HG02938 (cell line): ENCODE data around the gene GRIP2.

Source experiments
- ATAC-seq: cut with Tn5 transposase; IDR thresholded peaks from one replicate; pipeline ENCODE4 v1.9.1; 2021; ENCODE audit warnings: mild to moderate bottlenecking, moderate library complexity; ENCODE audit not compliant: unreplicated experiment

Gene GRIP2

DNA sequence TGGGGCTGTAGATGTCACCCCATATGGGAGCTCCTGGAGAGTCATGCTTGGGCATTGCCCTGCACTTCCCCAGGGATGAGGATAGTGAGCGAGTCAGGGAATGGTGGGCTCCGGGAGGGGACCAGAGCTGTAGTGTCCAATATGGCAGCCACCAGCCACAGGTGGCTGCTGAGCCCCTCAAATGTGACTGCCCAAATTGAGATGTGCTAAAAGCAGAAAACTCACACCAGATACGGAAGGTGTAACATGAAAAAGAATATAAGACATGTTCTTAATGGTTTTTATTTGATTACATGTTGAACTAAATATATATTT lies 31.7 kb downstream of the GRIP2 start:
- no peak for ATAC-seq

DNA sequence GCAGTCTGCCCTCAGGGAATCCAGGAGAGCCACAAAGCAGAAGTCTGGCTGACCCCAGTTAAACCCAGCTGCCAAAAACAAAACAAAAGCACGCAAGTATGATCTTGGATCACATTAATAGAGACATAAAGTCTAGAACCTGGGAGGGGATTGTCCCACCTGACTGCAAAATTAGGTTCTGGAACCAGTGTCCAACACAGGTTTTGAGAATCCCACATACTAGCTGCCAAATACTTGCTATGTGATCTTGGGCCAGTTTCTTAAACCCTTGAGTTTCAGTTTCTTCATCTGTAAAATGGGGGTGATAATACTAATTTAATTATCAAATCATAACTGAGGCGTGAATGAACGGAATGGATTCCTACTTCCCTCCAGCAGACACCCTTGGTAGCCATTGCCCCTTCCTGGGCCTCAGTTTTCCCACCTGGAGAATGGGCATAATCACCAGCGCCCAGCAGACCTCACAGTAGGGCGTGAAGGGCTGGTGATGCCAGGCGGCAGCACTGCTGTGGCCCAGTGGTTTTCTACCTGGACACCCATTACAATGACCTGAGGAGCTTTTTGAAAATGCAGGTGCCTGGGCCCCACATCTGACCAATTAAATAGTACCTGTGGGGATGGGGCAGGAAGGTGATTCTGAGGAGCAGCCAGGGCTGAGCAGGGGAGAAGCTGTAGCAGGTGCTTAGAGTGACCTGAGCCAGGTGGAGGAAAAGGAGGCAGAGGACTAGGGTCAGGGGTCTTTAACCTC lies 32.2 kb downstream of the GRIP2 start:
- no peak for ATAC-seq

DNA sequence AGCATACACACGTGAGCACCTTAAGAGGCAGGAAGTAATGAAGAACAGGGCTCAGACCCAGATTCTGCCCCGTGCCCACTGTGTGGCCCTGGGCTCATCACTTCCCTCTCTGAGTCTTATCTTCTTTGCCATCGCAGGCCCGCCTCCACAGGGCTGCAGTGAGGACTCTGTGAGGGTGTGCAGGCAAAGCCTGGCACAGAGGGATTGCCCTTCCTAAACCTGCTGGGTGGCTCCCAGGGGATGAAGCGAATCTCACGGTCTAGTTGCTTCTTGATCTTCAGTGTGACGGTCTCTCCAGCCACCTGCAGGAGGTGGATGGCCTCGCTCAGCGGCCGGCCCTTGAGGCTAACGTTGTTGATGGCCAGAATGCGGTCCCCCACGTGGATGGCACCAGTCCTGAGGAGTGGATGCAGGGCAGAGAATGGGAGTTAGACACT lies 32.8 kb downstream of the GRIP2 start:
- no peak for ATAC-seq

DNA sequence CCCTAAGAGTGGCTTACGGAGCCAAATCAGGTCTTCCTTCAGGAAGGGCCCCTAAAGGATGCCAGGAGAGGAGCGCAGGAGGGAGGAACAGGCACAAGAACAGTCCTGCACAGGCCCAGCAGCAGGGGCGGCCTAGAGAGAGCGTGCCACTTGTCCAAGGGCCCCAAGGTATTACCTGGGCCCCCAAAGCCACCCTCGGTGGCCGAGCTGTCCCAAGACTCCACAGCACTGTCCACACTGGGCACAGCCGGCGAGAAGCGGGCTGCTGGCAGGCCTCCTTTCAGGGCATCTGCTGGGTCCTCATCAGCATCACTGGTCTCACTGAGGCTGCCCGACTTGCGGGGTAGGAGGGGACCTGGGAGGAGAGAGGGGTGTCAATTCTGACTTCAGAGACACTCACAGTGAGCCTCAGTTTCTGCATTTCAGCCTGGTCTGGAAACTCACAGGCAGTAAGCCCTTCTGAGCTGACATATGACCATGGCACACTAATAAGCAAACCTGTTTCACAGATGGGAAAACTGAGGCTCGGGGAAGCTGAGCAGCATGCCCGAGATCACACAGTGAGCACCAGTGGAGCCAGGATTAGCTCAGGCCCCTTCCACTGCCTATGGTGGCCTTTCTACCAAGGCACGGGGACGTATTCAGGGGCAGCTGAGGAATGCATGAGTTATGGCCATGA lies 33.4 kb downstream of the GRIP2 start:
- ATAC-seq: no peak

DNA sequence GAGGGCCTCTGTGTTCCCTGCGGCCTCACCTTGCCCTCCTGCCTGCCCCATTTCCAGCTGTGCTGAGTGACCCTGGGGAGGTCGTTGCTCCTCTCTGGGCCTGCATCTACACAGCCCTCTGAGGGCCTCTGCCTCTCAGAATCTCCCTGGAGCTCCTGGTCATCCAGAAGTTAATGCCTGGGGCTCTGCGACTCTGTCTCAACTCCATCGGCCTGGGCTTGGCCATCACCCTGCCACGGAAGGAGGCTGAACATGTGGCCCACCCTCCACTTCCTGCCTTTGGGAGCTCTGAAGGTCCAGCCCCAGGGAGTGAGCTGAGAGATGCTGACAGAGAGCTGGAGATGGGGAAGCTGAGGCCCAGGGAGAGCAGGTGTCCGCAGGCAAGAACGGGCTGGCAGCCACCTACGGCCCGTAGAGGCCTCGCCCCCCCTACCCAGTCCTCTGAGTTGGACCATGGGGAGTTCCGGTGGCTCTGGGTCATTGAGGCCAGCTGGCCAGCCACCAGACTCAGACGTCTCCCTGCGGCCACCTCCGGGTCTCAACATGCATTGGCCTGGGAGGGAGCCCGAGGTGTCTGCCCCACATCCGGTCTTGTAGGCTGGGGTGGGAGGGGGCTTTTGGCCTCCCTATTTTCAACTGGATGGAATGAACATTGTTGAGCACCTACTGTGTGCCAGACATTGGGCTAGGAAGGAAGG lies 34.2 kb downstream of the GRIP2 start:
- ATAC-seq: no peak

DNA sequence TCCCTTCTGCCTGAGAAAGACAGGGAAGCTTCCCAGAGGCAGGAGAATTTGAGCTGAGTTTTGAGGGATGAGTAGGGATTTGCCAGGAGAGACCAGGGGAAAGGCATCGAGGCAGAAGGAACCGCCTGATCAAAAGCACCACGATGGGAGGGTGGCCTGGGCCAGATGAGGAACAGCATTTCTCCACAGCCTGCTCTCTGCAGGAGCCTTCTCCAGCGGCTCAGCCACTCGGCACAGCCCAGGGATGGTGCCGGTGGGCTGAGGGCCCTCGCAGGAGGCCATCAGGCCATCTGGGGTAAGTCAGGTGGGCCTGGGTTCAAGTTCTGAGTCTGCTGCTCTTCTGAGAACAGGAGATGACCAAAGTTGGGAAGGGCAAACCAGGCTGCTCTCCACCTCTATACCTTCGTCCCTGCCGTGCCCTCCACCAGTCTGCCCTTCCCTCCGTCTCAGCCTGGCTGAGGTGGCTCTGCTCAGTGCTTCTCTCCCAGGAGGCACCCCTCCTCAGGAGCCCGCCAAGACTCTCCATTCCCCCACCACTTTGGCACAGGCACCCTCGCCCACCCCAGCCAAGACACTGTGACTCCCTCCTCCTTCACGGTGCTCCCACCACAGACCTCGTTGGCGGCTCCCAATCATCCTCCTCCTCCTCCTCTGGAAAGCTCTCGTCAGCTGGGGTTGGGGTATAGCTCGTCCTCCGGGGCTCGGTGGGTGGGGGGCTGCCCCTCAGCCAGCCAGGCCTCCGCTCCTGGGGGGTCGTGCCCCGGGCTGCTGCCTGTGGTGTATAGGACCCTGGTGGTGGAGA lies 34.9 kb downstream of the GRIP2 start:
- no peak for ATAC-seq

DNA sequence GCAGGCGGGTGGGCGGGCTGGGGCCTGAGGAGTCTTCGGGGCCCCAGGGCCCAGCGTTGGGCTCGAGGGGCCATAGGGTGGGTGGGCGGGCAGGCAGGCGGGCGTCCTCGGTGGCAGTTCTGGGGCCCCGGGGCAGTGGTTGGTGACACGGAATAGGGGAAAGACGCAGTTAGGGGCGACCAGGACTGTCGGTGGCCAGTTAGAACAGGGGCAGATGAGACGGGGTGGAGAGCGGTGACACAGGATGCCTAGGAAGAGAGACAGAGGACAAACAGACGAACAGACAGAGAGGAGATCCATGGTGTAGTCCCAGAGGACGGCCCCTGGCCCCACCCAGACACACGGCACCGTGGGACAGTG lies 36.5 kb downstream of the GRIP2 start:
- no peak for ATAC-seq

DNA sequence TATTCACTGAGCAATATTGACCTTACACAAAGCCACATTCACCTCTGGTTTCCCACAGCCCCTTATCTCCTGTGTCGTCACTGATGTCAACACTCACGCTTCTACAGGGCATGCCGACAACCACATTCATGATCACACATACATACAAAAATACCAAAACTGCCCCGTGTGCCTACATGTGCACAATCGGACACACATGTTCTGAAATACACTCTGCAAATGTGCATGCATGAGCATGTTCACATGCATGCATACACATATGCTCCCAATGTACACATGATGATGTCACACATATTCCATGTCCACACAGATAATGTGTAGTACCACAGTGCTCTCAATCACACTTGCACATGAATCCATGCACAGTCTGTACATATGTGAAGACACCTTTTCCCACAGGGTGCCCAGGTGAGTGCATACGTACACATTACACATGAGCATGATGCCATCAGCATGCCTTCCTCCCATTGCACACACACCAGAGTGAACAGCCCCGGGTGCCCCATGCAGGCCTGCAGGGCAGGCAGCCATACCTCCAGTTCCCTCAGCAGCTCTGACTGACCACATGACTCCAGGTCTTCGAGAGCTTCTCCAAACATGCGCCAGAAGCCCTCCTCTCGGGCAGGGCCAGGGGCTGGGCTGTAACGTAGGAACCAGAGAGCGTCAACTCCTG lies 37.0 kb downstream of the GRIP2 start:
- no peak for ATAC-seq

DNA sequence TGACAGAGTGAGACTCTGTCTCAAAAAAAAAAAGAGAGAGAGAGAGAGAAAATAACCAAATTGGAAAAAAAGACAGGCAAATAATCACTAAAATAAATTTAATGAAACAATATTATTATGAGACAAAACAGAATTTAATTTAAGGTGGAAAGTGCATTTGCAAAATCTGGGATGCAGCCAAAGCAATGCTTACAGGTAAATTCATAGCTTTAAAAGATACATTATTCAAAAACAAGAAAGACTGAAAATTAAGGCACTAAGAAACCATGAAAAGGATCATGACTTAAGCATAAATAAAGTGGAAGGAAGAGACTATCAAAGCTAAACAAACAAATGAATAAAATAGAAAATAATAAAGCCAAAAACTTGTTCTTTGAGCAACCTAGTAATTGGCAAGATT lies 37.7 kb downstream of the GRIP2 start:
- ATAC-seq: no peak

DNA sequence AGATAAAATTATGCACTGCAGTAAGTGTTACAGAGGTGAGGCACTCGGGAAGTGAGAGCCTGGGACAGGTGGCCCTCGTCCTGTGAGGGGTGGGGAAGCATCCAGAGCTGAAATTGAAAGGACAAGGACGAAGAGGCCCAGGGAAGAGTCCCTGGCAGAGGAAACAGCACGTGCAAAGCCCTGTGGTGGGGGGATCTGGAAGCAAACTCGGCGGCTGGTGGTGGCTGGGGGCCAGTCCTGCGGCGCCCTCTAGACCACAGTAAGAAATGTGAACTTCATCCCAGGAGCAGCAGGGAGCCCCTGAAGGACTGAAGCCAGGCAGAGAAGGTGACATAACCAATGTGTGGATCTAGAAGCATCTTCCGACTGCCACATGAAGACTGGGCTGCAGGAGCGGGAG lies 42.8 kb downstream of the GRIP2 start:
- no peak for ATAC-seq

DNA sequence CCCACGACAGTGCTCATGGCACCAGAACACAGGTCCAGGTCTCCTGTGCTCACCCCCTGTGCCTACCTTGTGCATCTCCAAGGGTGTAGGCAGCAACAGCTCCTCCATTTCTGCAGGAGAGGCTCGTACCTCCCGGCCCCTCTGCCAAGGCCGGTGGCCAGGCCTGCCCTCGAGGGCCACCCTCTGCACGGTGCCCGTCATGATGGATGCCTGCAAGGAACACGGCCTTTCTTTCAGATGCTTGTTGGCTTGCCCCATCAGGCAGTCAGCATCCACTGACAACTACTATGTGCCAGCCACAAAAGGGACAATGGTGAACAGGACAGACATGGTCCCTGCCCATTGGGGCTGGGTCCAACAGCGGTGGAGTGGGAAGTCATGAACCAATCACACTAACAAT lies 43.8 kb downstream of the GRIP2 start:
- ATAC-seq: no peak

DNA sequence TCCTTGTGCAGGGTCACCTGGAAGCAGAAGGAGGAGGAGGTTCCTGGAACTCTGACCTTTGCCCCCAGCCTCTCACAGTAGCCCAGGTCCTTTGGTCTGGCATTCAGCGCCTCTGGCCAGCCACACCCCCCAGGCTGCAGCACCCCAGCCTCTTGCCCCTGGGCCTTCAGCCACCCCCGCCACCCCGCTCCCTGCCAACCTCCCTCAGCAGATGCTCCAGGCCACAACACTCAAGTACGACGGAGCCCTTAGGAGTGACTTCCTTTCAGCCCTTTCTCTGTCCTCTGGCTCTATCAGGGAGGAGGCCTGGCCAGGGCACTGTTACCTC lies 45.2 kb downstream of the GRIP2 start:
- ATAC-seq: no peak

DNA sequence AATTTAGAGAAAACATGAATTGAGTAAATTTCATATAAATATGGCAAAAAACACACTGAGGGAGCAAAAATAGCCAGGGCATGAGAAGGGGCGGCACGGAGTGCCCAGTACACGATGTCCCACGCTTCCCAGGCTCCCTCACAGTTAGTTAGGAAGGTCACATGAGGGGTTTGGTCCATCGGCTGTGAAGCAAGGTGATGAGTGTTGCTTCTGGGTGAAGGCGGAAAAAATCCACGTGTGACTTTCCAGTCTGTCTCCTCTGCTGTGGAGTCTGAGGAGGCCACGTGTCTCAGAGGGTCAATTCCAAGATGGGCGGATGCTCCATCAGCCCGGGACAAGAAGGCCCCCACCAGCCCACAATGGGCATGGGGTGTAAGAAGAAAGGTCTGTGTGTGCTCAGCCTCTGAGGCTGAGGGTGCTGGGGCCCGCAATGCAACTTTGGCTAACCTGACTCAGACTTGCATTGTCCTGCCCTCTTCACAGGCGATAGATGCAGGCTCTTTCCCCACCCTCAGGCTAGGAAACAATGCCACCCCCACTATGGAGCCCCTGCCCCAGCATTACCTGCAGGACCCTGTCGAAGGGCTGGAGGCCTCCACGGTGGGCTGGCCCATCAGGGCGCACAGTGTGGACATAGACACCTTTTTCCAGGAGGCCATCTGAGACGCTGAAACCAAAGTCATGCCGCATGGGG lies 45.7 kb downstream of the GRIP2 start:
- no peak for ATAC-seq

DNA sequence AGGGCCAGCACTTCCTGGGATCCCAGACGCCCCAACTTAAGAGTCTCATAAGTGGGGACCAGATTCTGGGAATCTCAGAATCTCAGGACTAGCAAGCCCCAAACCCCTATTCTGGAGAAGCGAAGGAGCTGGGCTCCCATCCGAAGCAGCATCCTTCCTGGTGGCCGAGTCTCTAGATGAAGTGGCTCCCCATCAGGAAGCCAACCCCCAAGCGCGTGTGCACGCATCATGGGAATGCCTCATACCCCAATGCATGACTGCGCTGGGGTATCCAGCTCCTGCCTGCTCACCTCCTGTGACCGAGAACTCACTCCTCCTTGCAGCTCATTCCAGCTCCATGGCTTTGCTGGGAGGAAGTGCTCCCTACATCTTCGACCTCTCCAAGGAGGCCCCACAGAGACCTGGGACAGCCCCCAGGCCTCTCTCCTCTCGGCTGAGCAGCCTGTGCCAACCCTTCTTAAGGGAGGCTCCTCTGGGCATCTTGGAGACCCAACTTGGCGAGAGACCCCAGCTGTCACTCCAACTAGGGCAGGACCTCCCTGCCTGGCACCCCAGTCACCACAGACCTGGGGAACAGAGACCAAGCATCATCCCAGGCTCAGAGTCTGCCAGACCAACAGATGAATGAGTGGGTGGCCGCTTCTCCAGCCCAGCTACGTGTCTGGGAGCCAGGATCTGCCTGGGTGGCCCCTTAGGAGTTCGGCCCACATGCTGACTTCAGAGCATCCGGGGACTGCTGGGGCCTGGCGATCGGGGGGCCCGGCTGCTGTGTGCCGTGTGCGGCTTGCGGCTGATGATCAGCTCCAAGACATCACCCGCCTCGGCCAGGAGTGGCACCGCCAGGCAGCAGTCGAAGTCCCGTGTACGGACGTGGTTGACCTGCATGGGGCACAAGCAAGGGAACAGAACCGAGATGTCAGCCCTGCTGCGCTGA lies 46.9 kb downstream of the GRIP2 start:
- no peak for ATAC-seq

DNA sequence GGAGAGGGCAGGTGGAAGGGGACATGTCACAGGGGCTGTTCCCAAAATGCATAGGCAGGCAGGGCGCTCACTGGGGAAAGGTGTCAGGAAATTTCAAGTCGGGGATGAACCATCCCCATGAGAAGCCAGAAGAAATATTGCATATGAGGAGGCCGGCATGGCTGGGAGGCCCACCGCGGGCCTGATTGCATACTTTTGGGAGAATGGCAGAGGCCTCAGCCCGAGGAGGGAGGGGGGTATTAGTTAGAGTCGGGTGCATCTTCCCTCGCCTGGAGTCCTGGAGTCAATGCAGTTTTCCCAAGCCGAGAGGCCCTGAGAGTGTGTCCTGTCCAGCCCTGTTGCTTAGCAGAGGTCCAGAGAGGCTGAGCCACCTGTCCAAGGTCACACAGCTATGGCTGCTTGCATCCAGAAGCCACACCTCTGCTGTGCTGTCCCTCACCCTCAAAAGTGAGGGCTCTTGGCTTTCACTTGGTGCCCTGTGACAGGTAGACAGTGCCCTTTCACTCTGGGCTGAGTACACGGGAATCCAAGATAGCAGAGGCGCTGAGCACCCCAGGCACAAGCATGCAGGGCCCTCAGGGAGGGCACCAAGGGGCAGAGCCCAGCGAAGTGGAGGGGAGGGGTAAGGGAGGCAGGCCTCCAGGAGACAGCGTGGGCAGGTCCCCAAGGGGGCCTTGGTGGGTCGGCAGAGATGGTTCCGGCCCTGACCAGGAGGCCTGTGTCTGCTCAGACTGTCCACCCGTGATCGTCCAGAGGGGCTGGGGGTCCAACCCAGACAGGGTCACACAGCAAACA lies 48.5 kb downstream of the GRIP2 start:
- ATAC-seq: no peak

DNA sequence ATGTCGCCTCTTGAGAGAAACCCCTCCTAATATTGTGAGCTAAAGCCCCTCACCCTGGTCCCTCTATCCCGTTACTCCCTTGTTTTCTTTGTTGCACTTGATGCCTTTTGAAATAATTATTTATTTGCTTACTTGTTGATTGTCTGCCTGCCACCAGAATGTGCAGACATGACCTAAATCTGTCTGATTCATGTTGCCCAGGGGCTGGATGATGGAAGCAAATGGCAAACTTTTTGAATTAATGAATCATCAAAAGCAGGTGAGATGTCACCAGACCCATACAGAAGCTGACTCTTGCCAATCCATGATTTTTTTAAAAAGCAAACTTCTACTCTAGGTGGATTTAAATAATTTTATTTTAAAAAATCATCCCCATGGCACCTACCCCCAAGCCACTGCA lies 49.3 kb downstream of the GRIP2 start:
- no peak for ATAC-seq

DNA sequence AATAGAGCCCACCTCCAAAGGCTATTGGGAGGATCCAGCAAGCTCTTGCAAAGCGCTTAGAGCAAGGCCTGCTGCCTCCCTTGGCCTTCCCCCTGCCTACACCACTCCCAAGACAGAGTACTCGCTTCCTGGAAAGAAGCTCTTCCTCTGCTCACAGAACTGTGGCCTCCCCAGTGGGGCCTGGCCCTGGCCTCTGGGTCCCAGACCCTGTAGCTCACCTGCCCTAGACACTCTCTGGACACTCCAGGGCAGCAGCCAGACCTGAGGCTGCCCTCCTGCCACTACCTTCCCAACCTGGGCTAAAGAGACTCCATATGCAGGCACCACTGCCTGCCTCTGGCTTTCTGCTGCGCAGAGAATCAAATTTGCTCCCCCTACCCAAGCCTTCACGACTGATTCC lies 49.9 kb downstream of the GRIP2 start:
- no peak for ATAC-seq

DNA sequence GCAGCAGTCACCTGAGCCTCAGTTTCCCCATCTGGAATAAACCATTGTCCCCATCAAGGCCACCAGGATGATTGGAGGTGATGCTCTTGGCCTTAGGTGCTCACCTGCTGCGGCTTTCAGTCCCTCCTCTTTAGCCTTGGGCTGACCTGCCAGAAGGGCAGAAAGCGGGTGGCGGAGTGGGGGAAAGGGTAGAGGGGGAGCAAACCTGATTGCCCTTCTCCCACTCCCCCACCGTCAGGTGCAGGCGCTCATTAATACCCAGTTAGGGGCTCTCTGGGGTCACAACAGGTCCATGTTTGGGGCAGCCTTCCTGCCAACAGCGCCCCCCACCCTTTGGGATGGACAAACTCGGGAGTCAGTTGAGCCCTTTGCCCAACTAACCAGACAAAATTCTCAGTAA lies 50.5 kb downstream of the GRIP2 start:
- ATAC-seq: no peak
